ENCODE data around the gene PTEN.

DNA sequence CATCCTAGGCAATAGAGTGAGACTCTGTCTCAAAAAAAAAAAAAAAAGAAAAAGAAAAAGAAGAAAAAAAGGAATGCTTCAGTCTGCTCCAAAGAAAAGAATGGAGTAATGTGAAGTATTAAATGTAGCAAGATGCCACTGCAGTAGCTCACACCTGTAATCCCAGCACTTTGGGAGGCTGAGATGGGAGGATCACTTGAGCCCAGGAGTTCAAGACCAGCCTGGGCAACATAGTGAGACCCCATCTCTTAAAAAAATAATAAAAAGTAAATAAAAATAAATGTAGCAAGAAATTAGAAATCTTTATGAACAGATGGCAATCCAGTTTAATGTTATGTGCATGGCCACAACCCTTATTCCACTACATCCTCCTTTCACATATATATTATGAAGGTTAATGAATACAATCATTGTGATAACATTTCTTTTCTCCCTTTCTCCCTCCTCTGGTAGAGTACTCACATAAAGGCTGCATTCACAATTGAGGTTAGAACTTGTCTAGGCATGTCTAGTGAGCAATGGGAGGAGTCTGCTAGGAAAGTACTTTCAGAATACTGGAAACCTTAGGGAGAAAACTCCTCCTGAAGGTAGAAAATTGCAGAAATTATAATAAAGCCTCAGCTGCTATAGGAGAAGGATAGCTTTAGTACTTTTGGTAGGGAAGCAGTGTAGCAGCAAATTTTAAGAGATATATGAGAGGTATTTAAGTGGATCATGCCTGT is 20.5 kb upstream of the PTEN start:
- TF ChIP-seq, protein P1, sequence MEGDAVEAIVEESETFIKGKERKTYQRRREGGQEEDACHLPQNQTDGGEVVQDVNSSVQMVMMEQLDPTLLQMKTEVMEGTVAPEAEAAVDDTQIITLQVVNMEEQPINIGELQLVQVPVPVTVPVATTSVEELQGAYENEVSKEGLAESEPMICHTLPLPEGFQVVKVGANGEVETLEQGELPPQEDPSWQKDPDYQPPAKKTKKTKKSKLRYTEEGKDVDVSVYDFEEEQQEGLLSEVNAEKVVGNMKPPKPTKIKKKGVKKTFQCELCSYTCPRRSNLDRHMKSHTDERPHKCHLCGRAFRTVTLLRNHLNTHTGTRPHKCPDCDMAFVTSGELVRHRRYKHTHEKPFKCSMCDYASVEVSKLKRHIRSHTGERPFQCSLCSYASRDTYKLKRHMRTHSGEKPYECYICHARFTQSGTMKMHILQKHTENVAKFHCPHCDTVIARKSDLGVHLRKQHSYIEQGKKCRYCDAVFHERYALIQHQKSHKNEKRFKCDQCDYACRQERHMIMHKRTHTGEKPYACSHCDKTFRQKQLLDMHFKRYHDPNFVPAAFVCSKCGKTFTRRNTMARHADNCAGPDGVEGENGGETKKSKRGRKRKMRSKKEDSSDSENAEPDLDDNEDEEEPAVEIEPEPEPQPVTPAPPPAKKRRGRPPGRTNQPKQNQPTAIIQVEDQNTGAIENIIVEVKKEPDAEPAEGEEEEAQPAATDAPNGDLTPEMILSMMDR (IDR thresholded peaks at IDR 0.05): no peak
- TF ChIP-seq POLR2A (IDR thresholded peaks at IDR 0.05) (no peak), EP300 (IDR thresholded peaks at IDR 0.05) (no peak), POLR2AphosphoS5 (IDR thresholded peaks at IDR 0.05) (no peak)

Measured in gastroesophageal sphincter (tissue), 3 donors.